Right atrium auricular region (tissue), 2 donors: ENCODE results near the gene TIFAB. TPM values are rescaled to one million over a fixed set of nuclear protein-coding genes. Genes with fewer than 3 reads are reported as not detected.
A peak's percentile ranks its signal among the peaks of the same experiment; 100 is the strongest.

Source experiments
- DNase-seq: peaks from one replicate; pipeline ENCODE4 v3.0.0-alpha.2; 2019; ENCODE audit warnings: low spot score
- H3K27ac ChIP-seq, 2 donors: fragments of 200-600 bp; sonication (generic); 1 replicate in 1 of 2; 2 replicates in 1 of 2; pipeline ENCODE4 v1.5.1; 2016 to 2019
- H3K27me3 ChIP-seq, 2 donors: fragments of 200-600 bp; sonication (generic); one replicate each; pipeline versions ENCODE4 v1.5.1 to v1.6.0; 2017 to 2019
- H3K36me3 ChIP-seq: fragments of 200-600 bp; sonication (generic); one replicate; pipeline ENCODE4 v1.5.1; 2016
- H3K4me1 ChIP-seq, 2 donors: fragments of 200-600 bp; sonication (generic); one replicate each; pipeline versions ENCODE4 v1.5.1 to v1.6.0; 2017 to 2019
- H3K4me3 ChIP-seq, 2 donors: fragments of 200-600 bp; sonication (generic); 1 replicate in 1 of 2; 2 replicates in 1 of 2; pipeline ENCODE4 v1.5.1; 2017 to 2019; ENCODE audit warnings: mild to moderate bottlenecking in 1 of 2, moderate library complexity in 1 of 2
- H3K9me3 ChIP-seq, 2 donors: fragments of 200-600 bp; sonication (generic); one replicate each; pipeline ENCODE4 v1.5.1; 2019
- total RNA-seq, 2 donors: library from RNA; depleted of rRNA; stranded (reverse); fragments of >200 nt; gene quantifications; one replicate each; pipeline ENCODE4 v1.1.0, GENCODE V29; 2016
- TF ChIP-seq, protein P1 (sequence below), 2 donors: fragments of 200-600 bp; sonication (generic); IDR thresholded peaks; one replicate each; pipeline ENCODE4 v1.5.1; 2019; ENCODE audit warnings: antibody characterized with exemption in 2 of 2

Gene TIFAB
- total RNA-seq, 2 donors from 2014 or later: not detected

DNA sequence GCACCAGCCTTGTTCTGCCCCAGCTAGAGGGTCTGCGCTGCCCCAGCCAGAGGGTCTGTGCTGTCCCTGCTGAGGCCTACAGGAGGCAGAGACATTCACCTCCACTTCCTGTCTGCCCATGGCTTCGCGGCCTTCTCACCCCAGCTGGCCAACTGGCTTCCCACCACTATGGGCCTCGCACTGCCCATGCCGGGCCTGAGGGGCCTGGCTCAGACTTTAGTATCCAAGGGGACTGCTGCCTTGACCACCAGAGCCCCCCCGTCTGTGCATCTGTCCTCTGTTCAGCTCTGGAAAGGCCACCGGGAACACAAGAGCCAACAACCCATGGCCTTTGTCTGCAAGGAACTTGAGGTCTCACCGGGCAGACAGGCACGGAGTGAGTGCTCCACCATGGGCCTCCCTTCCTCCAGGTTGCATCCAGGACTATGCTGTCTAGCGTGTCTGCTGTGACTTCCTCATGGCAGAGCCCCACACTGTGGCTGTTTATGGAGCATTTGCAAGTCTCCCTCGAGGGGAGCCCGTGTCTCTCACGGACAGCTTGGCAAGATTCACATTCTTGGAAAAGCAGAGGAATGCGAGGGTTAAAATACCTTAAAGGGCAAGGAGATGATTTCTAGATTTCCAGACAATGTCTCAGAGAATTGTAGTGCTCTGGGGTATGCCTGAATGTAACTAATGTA, 6.7 kb downstream of the TIFAB start:
- Histone ChIP-seq H3K27ac (no peak overlapping the region), H3K36me3 (no peaks in the 10 kb centered on the region), H3K4me3 (no peak overlapping the region), H3K4me1 (peaks cover 0 to 11% of the 10 kb centered on the region in 2 donors), H3K27me3 (no peaks in the 10 kb centered on the region), H3K9me3 (no peaks in the 10 kb centered on the region)
- TF ChIP-seq, protein P1, sequence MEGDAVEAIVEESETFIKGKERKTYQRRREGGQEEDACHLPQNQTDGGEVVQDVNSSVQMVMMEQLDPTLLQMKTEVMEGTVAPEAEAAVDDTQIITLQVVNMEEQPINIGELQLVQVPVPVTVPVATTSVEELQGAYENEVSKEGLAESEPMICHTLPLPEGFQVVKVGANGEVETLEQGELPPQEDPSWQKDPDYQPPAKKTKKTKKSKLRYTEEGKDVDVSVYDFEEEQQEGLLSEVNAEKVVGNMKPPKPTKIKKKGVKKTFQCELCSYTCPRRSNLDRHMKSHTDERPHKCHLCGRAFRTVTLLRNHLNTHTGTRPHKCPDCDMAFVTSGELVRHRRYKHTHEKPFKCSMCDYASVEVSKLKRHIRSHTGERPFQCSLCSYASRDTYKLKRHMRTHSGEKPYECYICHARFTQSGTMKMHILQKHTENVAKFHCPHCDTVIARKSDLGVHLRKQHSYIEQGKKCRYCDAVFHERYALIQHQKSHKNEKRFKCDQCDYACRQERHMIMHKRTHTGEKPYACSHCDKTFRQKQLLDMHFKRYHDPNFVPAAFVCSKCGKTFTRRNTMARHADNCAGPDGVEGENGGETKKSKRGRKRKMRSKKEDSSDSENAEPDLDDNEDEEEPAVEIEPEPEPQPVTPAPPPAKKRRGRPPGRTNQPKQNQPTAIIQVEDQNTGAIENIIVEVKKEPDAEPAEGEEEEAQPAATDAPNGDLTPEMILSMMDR (IDR thresholded peaks at IDR 0.05): no peak
- peak; percentile 50 for DNase-seq

DNA sequence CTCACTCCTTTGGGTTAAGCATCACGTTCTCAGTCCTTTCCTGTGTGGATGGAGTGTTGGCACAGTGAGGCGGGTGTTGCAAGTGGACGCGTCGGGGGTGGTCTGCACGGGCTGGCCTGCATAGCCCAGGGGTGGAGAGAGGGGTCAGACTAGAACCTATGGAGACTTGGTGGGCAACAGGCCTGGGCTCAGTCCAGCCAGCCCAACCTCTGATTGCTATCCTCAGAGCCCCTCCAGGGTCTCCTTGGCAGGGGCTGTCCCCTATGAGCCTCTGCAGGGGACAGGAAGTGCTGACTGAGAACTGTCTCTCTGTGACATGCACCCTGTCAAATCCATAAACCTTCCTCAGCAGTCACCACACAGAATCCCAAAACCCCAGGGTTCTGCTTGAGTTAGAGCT, 7.3 kb downstream of the TIFAB start:
- TF ChIP-seq, protein P1 (IDR thresholded peaks at IDR 0.05): no peak
- Histone ChIP-seq H3K4me1 (peaks cover 0 to 11% of the 10 kb centered on the region in 2 donors), H3K27ac (no peak overlapping the region), H3K36me3 (no peaks in the 10 kb centered on the region), H3K4me3 (no peak overlapping the region), H3K9me3 (no peaks in the 10 kb centered on the region), H3K27me3 (no peaks in the 10 kb centered on the region)
- peak; percentile 40 for DNase-seq

DNA sequence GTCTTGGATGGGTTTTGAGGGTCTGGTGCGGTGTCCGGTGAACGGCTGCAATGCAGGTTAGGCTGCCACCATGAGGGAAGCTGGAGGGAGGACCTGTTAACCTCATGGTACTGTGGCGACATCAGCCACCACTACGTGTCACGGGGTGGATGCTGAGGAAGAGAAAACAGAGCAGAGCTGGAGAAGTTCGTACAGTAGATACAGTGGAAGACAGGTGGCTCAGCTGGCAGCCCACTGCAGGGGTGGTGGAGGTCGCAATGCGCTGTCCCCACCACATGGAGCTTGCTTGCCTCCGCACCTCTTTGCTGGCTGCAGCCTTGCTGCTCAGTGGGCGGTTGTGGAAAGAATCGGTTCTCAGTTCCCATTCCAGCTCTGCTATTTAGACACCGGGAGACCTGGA, 7.8 kb downstream of the TIFAB start:
- Histone ChIP-seq H3K36me3 (no peaks in the 10 kb centered on the region), H3K4me1 (peaks cover 0 to 11% of the 10 kb centered on the region in 2 donors), H3K9me3 (no peaks in the 10 kb centered on the region), H3K27ac (no peak overlapping the region), H3K4me3 (no peak overlapping the region), H3K27me3 (no peaks in the 10 kb centered on the region)
- TF ChIP-seq, protein P1 (IDR thresholded peaks at IDR 0.05): no peak
- DNase-seq: peak; percentile 52

DNA sequence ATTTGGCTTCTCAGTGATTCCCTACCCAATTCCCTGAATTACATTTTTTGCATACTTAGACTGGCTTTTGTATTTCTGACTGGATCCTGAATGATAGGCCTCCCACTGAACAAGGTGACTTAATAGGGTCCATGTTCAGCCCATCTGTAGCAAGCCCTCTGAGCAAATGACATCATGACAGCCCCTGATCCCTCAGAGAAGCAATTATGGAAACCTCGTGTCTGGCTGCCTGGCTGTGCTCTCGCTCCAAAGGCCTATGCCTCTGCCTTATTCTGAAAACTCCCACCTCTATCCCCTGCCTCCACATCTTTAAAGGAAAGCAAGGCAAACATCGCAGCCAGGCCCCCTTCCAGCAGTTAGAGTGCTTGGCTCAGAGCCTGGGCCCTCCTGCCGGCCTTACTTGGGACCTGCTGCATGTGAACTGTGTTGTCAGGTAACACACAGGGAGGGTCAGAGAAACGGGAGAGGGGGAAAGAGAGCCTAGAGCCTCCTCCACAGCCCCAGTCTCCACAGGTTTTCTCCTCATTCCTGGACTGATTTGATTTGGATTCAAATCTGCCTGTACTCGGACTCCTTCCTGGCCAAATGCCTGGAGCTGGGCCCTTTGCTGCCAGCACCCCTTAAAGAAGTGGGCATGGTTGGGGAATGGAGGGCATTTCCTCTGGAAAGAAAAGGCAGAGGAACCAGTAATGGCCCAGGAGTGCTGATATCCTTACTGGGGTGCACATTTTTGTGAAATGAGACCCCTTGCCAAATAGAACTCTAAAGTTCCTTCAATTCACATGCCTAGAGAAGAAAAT, 8.8 kb downstream of the TIFAB start:
- TF ChIP-seq, protein P1 (IDR thresholded peaks at IDR 0.05): no peak
- H3K4me3 ChIP-seq: no peak overlapping the region
- DNase-seq: no peak

DNA sequence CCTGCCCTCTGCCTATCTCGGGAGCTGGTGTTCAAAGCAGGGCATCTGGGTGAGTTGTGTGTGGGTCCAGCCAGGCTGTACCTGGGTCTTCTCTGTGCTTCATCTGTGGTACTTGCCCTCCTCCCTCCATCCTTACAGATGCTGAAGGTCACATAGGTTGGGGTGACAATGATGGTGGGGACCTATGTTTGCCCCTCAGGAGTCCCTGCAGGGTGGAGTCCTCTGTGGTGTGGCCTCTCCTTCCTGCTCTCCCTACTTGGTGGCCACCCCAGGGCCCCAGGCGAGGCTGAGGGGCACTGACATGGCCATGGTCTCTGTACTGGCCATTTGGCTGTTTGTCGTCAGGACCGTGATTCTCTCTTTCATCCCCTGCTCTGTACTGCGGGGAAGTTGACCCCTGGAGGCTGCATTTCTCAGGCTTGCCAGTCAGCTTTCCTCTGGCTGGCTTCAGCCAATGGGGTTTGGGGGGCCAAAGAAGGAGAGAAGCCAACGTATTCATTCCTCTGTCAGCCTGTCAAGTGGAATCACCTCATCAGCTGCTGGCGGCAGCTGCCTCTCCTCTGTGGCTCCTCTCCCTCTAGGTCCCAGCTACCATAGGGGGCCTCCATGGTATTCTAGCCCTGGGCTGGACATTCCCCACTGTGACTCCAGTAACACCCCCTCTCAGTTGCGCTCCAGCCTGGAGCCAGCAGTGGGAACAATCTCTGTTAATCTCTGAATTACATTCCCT, 9.6 kb downstream of the TIFAB start:
- Histone ChIP-seq H3K27ac (no peak overlapping the region), H3K4me3 (no peak overlapping the region), H3K27me3 (no peaks in the 10 kb centered on the region), H3K9me3 (no peaks in the 10 kb centered on the region), H3K36me3 (no peaks in the 10 kb centered on the region), H3K4me1 (peaks cover 0 to 23% of the 10 kb centered on the region in 2 donors)
- TF ChIP-seq, protein P1 (IDR thresholded peaks at IDR 0.05): no peak
- DNase-seq: peak; percentile 34

More for the DNA sequence above, 8.8 kb downstream of the TIFAB start:
- no peaks in the 10 kb centered on the region for H3K27me3 ChIP-seq
- H3K27ac ChIP-seq: no peak overlapping the region
- peaks cover 0 to 15% of the 10 kb centered on the region in 2 donors for H3K4me1 ChIP-seq
- H3K36me3 ChIP-seq: no peaks in the 10 kb centered on the region
- H3K9me3 ChIP-seq: no peaks in the 10 kb centered on the region
